Activated CD8-positive, alpha-beta T cell treated with anti-CD3 and anti-CD28 coated beads for 36 hours (primary cell): Measurements from ENCODE around the gene HSF4. TPM values are rescaled to one million over a fixed set of nuclear protein-coding genes. Genes with fewer than 3 reads are reported as not detected.

Source experiments
- ATAC-seq: fragments of 200-7000 bp; cut with Tn5 transposase; one replicate; pipeline ENCODE4 v1.10.0; 2021; ENCODE audit warnings: mild to moderate bottlenecking, moderate library complexity
- CTCF ChIA-PET: fragments of 350-600 bp; sonication (Branson Sonifier 250); formaldehyde crosslinking; loops from one replicate; lab custom pipeline; 2021; ENCODE audit warnings: antibody characterized with exemption; lab: Charles Lee
- POLR2A ChIA-PET: fragments of 350-600 bp; sonication (Branson Sonifier 250); formaldehyde crosslinking; loops from one replicate; lab custom pipeline; 2021; ENCODE audit warnings: antibody characterized with exemption; lab: Charles Lee
- DNase-seq: peaks from one replicate; pipeline ENCODE4 v3.0.0-alpha.2; 2020
- H3K27ac Mint-ChIP-seq: one replicate; pipeline ENCODE4 v1.8.0; 2021; ENCODE audit warnings: mild to moderate bottlenecking, mixed read lengths
- H3K27me3 Mint-ChIP-seq: one replicate; pipeline ENCODE4 v1.8.0; 2021; ENCODE audit warnings: mixed read lengths
- H3K36me3 Mint-ChIP-seq: one replicate; pipeline ENCODE4 v1.8.0; 2021; ENCODE audit warnings: low read depth, mixed read lengths
- H3K4me1 Mint-ChIP-seq: one replicate; pipeline ENCODE4 v1.8.0; 2021; ENCODE audit warnings: low read depth, mixed read lengths
- H3K4me3 Mint-ChIP-seq: one replicate; pipeline ENCODE4 v1.8.0; 2021; ENCODE audit warnings: mild to moderate bottlenecking, moderate library complexity, mixed read lengths
- H3K9me3 Mint-ChIP-seq: one replicate; pipeline ENCODE4 v1.8.0; 2021; ENCODE audit warnings: mixed read lengths
- CTCF ChIP-seq: fragments of 200-600 bp; IDR thresholded peaks from one replicate; pipeline ENCODE4 v1.8.0; 2022; ENCODE audit warnings: antibody characterized with exemption, mild to moderate bottlenecking
- intact Hi-C: fragments of 100-400 bp; cut with micrococcal nuclease; formaldehyde crosslinking; loops from one replicate; pipeline ENCODE4 v1.10.0; 2022
- total RNA-seq, 2 experiments: library from RNA; stranded (reverse); gene quantifications; one replicate each; pipeline ENCODE4 v1.2.3, GENCODE V29; 2021

Gene HSF4
- total RNA-seq, 2 experiments from 2014 or later: 56.0 to 73.3 TPM

DNA sequence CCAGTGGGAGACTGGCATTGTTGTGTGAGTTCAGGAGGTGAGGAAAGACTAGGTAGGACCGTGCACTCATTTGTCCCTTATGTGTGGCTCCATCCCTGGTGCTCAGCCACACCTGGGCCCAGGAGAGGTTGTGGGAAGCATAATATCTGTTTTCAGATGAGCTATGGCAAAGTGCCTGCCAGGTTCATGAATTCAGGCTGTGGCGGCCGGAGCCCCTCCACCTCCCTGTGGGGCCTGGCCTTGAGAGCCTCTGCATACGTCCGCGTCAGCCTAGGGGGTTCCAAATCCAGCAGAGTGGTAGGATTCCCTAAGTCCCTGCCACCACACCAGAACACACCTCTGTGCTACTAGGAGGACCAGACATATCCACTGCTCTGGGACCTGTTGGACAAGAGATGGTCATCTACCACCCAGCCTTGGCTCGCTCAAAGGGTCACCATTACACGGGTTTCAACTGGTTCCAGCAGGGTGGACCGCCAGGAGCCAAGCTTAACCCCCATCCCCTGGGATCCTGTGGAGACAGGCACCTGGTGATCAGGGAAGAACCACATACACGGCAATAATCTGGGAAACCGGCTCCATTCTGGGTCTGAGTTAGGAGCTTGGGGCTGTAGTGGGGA is 15.8 kb upstream of the HSF4 start:
- no peaks in the 10 kb centered on the region for H3K9me3 Mint-ChIP-seq
- no peak for ATAC-seq
- H3K27ac Mint-ChIP-seq: no peak overlapping the region
- CTCF ChIA-PET: interaction anchor here (0.8 kb wide), 1 partner anchor 10 kb away, joined by 3 read pairs; no protein-coding TSS in a partner anchor
- POLR2A ChIA-PET: interaction anchor here (0.9 to 1.3 kb wide), 3 partner anchors 9 to 119 kb away, joined by 3 to 4 read pairs (median 3); no protein-coding TSS in a partner anchor
- no peak for TF ChIP-seq CTCF
- no peak for DNase-seq
- intact Hi-C loops: no loop called here
- H3K27me3 Mint-ChIP-seq: peaks cover 19% of the 10 kb centered on the region
- no peak overlapping the region for H3K4me3 Mint-ChIP-seq
- H3K36me3 Mint-ChIP-seq: peaks cover 46% of the 10 kb centered on the region
- H3K4me1 Mint-ChIP-seq: peaks cover 15% of the 10 kb centered on the region

DNA sequence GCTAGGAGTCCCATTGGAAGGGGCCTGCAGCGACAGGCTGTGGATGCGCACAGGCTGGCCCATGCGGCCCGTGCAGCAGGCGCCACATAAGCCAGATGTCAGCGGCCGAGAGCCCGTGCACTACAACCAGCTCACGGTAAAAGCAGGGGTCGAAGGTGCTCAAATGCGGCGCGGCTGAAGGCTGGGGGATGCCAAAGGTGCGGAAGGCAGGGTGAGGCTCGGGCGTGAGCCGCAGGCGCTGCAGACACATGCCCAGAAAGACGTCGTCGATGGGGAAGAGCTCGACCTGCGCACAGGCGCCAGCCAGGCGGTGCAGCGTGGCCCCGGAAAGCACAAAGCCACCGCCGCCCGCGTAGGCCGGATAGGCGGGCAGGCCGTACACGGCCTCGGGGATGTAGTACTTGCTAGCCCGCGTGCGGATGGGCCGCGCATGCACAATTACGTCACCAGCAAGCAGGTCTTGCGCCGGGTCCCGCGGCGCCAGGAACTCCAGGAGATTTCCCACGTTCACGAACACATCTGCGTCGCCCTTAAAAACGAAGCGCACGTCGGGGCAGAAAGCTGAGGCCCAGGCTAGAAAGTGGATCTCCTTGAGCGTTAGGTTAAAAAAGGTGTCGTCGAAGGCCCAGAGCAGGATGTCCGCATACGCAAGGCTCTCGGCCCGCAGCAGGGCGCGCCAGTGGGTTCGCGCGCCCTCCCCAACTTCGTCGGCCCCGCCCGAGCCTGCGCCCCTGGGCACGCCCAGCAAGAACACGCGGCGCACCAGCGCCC is 15.1 kb upstream of the HSF4 start:
- intact Hi-C loops: no loop called here
- Mint-ChIP-seq H3K4me3 (no peak overlapping the region), H3K27me3 (peaks cover 19% of the 10 kb centered on the region)

DNA sequence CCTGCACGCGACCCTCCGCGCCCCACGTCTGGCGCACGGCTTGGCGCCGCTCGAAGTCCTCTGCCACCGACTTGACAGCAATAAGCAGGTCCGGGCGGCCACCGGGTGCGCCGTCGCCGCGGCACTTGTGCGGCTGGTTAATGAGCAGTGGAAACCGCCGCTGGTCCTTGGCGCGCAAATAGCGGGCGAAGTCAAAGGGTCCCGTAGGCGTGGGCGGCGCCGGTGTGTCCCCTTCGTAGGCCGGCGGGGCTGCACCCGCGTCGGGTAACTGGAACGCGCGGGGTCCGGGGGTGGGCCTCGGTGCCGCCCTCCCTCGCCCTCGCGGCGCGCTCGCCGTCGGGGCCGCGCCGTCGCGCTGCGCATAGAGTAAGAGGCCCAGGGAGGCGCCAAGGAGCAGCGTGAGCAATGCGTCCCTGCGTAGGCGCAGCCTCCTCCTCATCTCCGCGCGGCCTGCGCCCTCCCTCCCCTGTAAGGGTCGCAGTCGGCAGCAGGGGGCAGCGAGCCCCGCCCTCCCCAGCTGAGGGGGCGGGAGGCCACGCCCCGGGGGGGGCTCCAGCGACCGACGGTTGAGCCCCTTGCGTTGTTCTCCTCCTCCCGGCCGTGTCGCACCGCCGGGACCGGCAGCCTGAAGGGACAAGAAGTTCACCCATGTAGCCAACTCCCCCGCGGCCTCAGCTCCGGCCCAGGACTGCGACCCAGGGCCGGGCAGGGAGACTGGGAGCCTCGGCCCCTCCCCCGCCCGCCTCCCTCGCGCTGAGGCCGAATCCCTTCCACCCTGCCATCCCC is 14.3 kb upstream of the HSF4 start:
- ChIA-PET POLR2A (interaction anchor here (0.9 to 1.8 kb wide), 8 partner anchors 8 to 207 kb away, joined by 3 to 5 read pairs (median 3); no protein-coding TSS in a partner anchor), CTCF (interaction anchor here (0.8 to 15.9 kb wide), 6 partner anchors 9 to 196 kb away, joined by 3 to 209 read pairs (median 6); partner anchors contain the start of genes FBXL8, HSF4, NOL3 and TRADD)
- H3K27ac Mint-ChIP-seq: no peak overlapping the region
- peak overlapping the region; percentile 3 for H3K4me3 Mint-ChIP-seq
- peaks cover 21% of the 10 kb centered on the region for H3K27me3 Mint-ChIP-seq
- H3K4me1 Mint-ChIP-seq: peaks cover 17% of the 10 kb centered on the region
- DNase-seq (peak; percentile 74), ATAC-seq (peak; percentile 80)
- intact Hi-C loops: no loop called here
- H3K9me3 Mint-ChIP-seq: no peaks in the 10 kb centered on the region
- peaks cover 35% of the 10 kb centered on the region for H3K36me3 Mint-ChIP-seq
- peak; percentile 43 for TF ChIP-seq CTCF

More for the DNA sequence above, 15.1 kb upstream of the HSF4 start:
- ChIA-PET CTCF (interaction anchor here (0.8 to 2.6 kb wide), 2 partner anchors 11 to 195 kb away, joined by 3 to 8 read pairs; no protein-coding TSS in a partner anchor), POLR2A (interaction anchor here (0.9 to 1.3 kb wide), 3 partner anchors 8 to 120 kb away, joined by 3 to 4 read pairs (median 3); no protein-coding TSS in a partner anchor)
- H3K27ac Mint-ChIP-seq: no peak overlapping the region
- no peaks in the 10 kb centered on the region for H3K9me3 Mint-ChIP-seq
- ATAC-seq: peak; percentile 3
- H3K36me3 Mint-ChIP-seq: peaks cover 41% of the 10 kb centered on the region
- no peak for DNase-seq
- peaks cover 15% of the 10 kb centered on the region for H3K4me1 Mint-ChIP-seq
- TF ChIP-seq CTCF: no peak

DNA sequence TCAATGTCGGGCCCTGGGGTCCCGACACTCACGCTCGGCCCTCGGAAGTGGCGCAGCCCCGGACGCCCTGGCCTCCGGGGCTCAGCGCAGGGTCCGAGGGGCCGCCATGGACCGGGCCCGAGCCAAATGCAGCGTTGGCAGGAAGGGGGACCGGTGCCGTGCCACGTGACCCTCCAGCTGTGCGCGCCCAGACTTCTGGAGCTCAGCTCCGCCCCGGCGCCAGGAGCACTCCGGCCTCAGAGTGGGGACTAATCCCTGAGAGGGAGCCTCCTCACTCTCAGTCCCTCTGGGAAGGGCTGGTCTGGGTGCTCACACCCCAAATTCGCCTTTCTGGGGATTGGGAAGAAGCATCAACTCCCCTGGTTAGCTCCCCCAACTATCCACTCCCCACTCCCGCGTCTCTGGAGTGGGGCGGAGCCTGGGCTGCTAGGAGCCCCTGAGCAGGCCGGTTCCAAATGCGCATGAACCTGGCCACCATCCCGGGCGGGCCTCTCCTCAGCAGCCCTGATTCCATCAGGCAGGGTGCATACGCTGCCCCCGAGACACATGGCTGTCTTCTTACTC is 13.6 kb upstream of the HSF4 start, which contains the start of gene B3GNT9:
Gene B3GNT9, minus strand, starts transcription at position 166 of the 564 bp plus-strand sequence. CDS start 513 bp downstream, outside the sequence.
- CTCF ChIA-PET: interaction anchor here (1.4 to 15.9 kb wide), 6 partner anchors 9 to 197 kb away, joined by 3 to 209 read pairs (median 7); partner anchors contain the start of genes FBXL8, HSF4, NOL3 and TRADD
- H3K27ac Mint-ChIP-seq: no peak within 1 kb of the TSS
- DNase-seq: peak; percentile 56
- H3K4me3 Mint-ChIP-seq: peak within 1 kb of the TSS; percentile 63
- ATAC-seq: peak; percentile 25
- H3K9me3 Mint-ChIP-seq: no peaks in the 10 kb centered on the region
- intact Hi-C loops: no loop called here
- H3K36me3 Mint-ChIP-seq: peaks cover 31% of the 10 kb centered on the region
- POLR2A ChIA-PET: interaction anchor here (0.6 to 1.8 kb wide), 7 partner anchors 8 to 208 kb away, joined by 3 to 5 read pairs (median 3); no protein-coding TSS in a partner anchor
- TF ChIP-seq CTCF: no peak
- H3K4me1 Mint-ChIP-seq: peaks cover 19% of the 10 kb centered on the region
- peaks cover 21% of the 10 kb centered on the region for H3K27me3 Mint-ChIP-seq
